Activated CD4-positive, alpha-beta T cell treated with anti-CD3 and anti-CD28 coated beads, Interleukin-2, amount 50 U/mL, for 4 hours (primary cell): ENCODE data around the gene ATOX1.

Experiments used
- DNase-seq, 2 experiments: peaks; one replicate each; pipeline ENCODE4 v3.0.0-alpha.2; 2020

The ATOX1 gene

GRCh38 chr5:151766975-151767374 lies 8.5 kb upstream of the ATOX1 start:
- no peak for DNase-seq

- DNase-seq, result no peak
Observed at GRCh38 chr5:151764801-151765200, 6.4 kb upstream of the ATOX1 start.

DNA sequence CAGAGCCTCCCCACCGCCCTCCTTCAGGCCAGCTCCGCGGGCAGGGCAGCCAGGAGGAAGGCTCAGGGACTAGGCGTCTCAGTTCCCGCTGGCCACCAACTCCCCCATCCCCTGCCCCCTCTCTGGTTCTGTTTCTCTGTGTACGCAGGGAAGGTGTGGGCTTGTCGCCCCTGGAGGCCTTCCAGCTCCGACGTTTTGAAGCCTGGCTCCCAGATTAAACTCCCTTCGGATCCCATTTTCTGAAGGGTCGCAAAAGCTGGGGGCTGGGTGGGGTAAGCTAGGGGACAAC lies 346 bp downstream of the ATOX1 start:
- no peak for DNase-seq

GRCh38 chr5:151757233-151758140 lies 944 bp downstream of the ATOX1 start:
- DNase-seq, result peak; percentile 34 to 36

GRCh38 chr5:151755383-151755782 lies 3.0 kb downstream of the ATOX1 start:
- DNase-seq, result no peak

DNA sequence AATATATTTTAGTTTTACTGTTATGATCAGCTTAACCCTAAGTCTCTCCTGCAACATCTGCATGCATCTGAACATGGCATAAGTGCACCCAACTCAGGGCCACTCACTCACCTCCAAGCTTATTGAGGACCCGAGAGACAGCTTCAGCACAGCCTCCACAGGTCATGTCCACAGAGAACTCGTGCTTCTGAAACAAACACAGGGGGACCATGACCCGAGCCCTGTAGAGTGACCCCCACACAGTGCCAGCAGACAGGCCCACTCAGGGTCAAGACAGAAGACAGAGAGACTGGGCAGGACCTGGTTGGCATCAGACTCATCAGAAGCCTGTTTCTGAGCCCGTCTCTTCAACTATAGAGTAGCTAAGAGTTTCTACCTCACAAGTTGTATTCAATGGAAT lies 6.8 kb downstream of the ATOX1 start:
- DNase-seq, result no peak

DNA sequence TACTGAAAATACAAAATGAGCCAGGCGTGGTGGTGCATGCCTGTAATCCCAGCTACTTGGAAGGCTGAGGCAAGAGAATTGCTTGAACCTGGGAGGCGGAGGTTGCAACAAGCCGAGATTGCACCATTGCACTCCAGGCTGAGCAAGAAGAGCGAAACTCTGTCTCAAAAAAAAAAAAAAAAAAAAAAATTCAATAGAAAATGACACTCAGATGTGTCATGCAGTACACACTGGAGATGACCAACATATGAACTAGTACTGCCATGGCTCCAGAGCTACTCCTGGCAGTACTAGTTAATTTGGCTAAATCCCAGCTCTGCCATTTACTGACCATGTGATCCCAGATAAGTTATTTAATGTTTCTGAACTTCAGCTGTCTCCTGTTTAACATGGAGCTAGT lies 7.3 kb downstream of the ATOX1 start:
- DNase-seq, result no peak

DNA sequence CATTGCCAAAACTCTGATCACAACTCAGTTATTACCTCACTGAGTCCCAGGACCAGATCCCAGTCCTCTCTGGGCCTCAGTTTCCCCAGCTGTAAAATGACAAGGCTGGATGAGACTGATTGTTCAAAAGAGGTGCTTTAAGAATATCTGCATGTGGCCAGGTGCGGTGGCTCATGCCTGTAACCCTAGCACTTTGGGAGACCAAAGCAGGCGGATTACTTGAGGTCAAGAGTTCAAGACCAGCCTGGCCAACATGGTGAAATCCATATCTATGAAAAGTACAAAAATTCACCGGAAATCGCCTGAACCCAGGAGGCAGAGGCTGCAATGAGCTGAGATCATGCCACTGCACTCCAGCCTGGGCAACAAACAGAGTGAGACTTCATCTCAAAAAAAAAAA lies 8.3 kb downstream of the ATOX1 start:
- DNase-seq, result no peak

- DNase-seq, result no peak
Observed at GRCh38 chr5:151745071-151745705, 13.2 kb downstream of the ATOX1 start.

- no peak for DNase-seq
Observed at GRCh38 chr5:151743530-151743929, 14.9 kb downstream of the ATOX1 start.

DNA sequence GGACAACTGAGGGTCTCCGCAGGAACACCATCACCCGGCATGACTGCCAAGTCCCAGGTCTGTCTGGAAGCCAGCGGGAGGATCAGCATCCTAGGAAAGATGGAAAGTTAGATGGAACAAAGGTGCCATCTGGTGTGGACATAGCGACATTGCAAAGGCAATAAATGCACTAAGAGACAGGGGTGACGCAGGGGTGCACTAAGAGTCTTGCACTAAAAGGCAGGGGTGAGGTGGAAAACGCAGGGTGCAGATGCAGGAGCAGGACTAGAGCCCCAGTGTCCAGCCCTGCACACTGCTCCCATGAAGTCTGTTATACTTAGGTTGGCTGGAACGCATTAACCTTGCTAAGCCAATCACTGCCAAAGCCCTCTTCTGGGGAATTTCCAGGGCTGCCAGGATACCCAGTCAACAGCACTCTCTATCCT lies 15.5 kb downstream of the ATOX1 start:
- DNase-seq, result no peak

GRCh38 chr5:151741678-151742423 lies 16.6 kb downstream of the ATOX1 start:
- DNase-seq, result no peak

GRCh38 chr5:151740958-151741373 lies 17.5 kb downstream of the ATOX1 start:
- DNase-seq, result no peak

DNA sequence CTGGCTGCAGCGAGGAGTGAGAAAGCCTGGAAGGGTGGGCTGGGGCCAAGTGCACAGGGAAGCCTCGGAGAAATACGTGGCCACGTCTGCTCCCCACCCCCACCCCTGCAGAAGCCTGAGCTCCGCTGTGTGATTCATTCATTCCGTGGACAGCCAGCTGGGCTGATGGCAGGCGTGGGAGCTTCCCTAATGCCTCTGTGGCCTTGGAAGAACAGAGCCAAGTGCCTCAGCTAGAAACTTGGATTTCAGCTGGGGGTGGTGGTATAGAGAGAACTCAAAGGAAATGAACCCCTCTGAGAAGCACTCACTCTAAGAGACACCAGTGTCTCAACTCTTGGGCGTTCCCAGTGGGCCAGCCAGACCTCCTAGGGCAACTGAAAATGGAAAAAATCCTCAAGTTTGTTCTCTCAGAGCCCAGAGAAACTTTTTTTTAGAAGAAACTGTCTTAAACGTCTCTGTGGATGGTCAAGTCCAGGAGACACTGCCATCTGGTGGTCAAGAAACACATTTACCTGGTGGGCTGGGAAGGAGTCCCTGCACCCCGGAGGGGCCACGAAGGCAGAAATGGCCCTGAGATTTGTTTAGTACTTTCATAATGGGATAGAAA lies 18.0 kb downstream of the ATOX1 start:
- DNase-seq, result peak; percentile 27 to 29

DNA sequence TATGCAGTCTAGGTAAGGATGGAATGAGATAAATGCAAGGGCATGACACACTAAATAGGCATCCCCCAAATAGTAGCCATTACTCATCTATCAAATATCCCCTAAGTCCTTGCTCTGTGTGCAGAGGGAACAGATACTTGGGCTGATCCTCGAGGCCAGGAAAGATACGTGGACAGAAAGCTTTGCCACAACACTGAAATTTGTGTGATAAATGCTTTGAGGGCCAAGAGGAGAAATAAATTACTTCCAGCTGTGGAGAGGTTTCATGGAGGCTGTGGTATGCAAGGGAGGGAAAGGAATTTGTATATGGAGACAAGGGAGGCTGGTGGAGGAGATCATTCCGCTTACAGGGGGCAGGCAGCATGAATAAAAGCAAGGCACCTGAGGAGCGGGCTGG lies 18.5 kb downstream of the ATOX1 start:
- no peak for DNase-seq

- no peak for DNase-seq
Observed at GRCh38 chr5:151739395-151739794, 19.0 kb downstream of the ATOX1 start.

- DNase-seq, result no peak
Observed at GRCh38 chr5:151738125-151738848, 20.1 kb downstream of the ATOX1 start.

GRCh38 chr5:151737431-151737830 lies 21.0 kb downstream of the ATOX1 start:
- DNase-seq, result no peak

- DNase-seq, result no peak
Observed at GRCh38 chr5:151735646-151736045, 22.8 kb downstream of the ATOX1 start.

DNA sequence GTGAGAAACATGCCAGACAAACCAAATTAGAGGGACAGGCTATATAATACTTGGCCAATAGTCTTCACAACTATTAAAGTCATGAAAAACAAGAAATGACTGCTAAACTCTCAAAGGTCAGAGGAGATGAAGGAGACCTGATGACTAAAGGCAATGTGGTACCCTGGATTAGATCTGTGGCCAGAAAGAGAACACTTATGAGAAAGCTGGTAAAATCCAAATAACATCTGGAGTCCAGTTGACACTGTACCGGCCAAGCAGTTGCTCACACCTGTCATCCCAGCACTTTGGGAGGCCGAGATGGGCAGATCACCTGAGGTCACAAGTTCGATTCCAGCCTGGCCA lies 24.4 kb downstream of the ATOX1 start:
- no peak for DNase-seq

GRCh38 chr5:151733358-151734063 lies 24.9 kb downstream of the ATOX1 start:
- no peak for DNase-seq

DNA sequence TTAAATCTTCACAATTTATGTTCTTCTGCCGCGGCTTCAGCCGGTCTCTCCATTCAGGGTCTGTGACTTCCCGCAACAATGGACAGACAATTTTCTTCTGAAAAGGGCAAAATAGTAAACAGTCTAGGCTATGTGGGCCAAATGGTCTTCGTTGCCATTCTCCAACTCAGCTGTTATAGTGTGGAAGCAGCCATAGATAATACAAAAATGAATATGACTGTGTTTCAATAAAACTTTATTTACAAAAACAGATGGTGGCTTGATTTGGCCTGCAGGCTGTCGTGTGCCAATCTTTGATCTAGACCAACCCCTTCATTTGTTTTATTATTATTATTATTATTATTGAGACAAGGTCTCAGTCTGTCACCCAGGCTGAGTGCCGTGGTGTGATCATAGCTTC lies 28.1 kb downstream of the ATOX1 start:
- DNase-seq, result no peak
